Subcutaneous abdominal adipose tissue (tissue), 5 donors: ENCODE data around the gene ERC1.

Experiments used
- H3K27ac ChIP-seq: one replicate; pipeline ENCODE4 v1.7.0; 2013; ENCODE audit warnings: low read depth, mild to moderate bottlenecking, inconsistent platforms, low read length, moderate library complexity
- H3K27me3 ChIP-seq, 5 donors: one replicate each; pipeline ENCODE4 v1.7.0; 2013; ENCODE audit warnings: low read length in 5 of 5, inconsistent platforms in 1 of 5; ENCODE audit not compliant: control insufficient read depth in 5 of 5, insufficient read depth in 4 of 5
- H3K36me3 ChIP-seq, 5 donors: one replicate each; pipeline ENCODE4 v1.7.0; 2013; ENCODE audit warnings: low read length in 5 of 5; ENCODE audit not compliant: control insufficient read depth in 5 of 5, insufficient read depth in 5 of 5
- H3K4me1 ChIP-seq, 5 donors: one replicate each; pipeline ENCODE4 v1.7.0; 2013; ENCODE audit warnings: low read length in 5 of 5, mild to moderate bottlenecking in 3 of 5, moderate library complexity in 1 of 5; ENCODE audit not compliant: control insufficient read depth in 5 of 5, insufficient read depth in 5 of 5
- H3K4me3 ChIP-seq, 5 donors: one replicate each; pipeline ENCODE4 v1.7.0; 2013; ENCODE audit warnings: low read length in 5 of 5, low read depth in 1 of 5
- H3K9ac ChIP-seq, 5 donors: one replicate each; pipeline ENCODE4 v1.7.0; 2013; ENCODE audit warnings: low read length in 5 of 5, mild to moderate bottlenecking in 4 of 5, moderate library complexity in 3 of 5
- H3K9me3 ChIP-seq, 5 donors: one replicate each; pipeline ENCODE4 v1.7.0; 2013; ENCODE audit warnings: low read length in 5 of 5; ENCODE audit not compliant: control insufficient read depth in 5 of 5
- donor health status: healthy.
- donor health status: healthy.
- donor health status: healthy.
- donor health status: healthy.
- donor health status: healthy.

The ERC1 gene

DNA sequence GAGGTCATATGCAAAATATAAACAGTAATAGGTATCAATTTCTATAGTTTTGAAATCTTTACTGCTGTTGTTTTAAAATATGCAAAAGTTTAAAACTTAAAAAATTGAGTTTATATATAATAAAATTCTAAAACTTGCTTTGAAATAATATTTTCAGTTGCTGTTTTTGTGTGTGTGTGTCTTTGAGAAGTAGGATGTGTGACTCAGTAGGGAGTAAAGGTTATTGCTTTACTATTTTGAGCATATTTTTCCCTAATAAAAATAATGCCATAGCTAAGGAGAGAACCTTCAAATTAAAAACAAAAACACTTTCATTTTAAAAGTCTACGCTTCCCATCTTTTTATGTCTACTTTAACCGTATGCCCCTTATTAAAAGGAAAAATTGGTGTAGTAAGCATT, 365.3 kb downstream of the ERC1 start:
- H3K9me3 ChIP-seq = no peaks in the 10 kb centered on the region
- H3K9ac ChIP-seq = no peak overlapping the region
- H3K4me3 ChIP-seq = no peak overlapping the region

DNA sequence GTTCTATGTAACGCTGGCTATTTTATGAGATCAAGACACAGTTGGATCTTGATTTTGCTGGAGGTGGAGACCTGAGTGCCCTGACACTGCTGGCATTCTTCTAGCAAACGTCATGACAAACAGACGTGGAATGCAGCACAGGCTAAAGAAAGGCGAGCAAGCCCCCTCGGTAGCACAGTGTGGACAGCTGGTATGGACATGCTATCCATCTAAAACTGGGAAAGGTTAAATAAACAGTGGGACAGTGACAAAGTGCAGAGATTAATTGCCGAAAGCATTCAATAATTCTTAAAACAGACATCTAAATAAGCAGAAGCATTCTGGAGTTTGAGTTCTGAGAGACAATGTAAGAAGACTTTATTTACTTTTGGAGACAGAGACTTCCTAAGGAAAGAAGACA, 366.1 kb downstream of the ERC1 start:
- Histone ChIP-seq H3K9ac (no peak overlapping the region), H3K4me1 (peaks cover 0 to 13% (median 7%) of the 10 kb centered on the region in 5 donors), H3K27ac (no peak overlapping the region), H3K9me3 (no peaks in the 10 kb centered on the region), H3K4me3 (no peak overlapping the region), H3K27me3 (no peaks in the 10 kb centered on the region), H3K36me3 (no peaks in the 10 kb centered on the region)

More for the DNA sequence above, 365.3 kb downstream of the ERC1 start:
- H3K27ac ChIP-seq = no peak overlapping the region
- H3K36me3 ChIP-seq = no peaks in the 10 kb centered on the region
- H3K27me3 ChIP-seq = no peaks in the 10 kb centered on the region
- H3K4me1 ChIP-seq = peaks cover 0 to 13% (median 7%) of the 10 kb centered on the region in 5 donors

DNA sequence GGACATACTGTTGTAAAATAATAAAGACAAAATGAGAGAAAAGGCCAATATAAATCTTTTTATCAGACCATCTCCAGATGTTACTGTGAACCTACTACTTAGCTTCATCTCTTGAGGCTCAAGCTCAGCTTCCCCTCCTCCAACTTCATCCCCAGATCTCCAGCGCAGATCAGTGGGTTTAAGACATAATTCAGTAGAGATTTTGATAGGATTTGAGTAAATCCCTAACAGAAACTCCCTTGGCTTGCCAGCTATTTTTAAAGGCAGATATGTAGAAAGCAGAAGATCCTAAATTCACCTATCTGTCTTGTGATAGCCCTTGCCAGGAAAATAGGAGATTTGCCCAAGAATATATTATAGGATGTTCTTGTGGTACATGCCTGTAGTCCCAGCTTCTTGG, 366.7 kb downstream of the ERC1 start:
- Histone ChIP-seq H3K4me1 (peaks cover 0 to 13% (median 7%) of the 10 kb centered on the region in 5 donors), H3K9me3 (no peaks in the 10 kb centered on the region), H3K27me3 (no peaks in the 10 kb centered on the region), H3K4me3 (no peak overlapping the region), H3K27ac (no peak overlapping the region), H3K9ac (no peak overlapping the region), H3K36me3 (no peaks in the 10 kb centered on the region)

DNA sequence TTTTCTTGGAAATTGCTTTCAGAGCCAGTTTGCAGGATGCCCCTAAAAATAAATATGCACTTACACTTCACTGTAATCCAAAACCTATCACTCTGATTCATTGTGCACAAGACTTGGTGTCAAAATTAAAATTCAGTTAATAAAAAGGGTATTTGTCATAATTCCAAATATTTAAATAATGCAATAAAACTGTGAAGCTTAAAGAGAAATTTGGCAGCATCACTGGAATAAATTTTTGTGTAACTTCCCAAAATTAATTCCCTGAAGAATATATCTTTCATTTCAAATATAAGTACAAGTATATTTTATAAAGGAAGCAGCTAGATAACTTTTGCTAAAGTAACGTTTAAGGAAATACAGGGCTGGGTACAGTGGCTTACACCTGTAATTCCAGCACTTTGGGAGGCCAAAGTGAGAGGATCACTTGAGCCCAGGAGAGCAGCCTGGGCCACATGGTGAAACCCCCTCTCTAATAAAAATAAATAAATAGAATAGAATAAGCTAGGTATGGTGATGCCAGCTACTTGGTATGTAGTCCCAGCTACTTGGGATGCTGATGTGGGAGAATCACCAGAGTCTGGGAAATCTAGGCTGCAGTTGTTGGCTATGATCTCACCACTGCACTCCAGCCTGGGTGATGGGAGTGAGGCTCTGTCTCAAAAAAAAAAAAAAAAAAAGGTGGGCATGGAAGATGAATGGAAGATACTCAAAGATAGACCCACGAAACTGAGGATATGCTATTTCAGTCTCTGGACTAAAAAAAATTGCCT, 369.6 kb downstream of the ERC1 start:
- Histone ChIP-seq H3K27ac (no peak overlapping the region), H3K9me3 (no peaks in the 10 kb centered on the region), H3K4me3 (no peak overlapping the region), H3K4me1 (peaks cover 0 to 4% (median 2%) of the 10 kb centered on the region in 5 donors), H3K27me3 (no peaks in the 10 kb centered on the region), H3K36me3 (peaks cover 0 to 2% (median 0%) of the 10 kb centered on the region in 5 donors), H3K9ac (no peak overlapping the region)

DNA sequence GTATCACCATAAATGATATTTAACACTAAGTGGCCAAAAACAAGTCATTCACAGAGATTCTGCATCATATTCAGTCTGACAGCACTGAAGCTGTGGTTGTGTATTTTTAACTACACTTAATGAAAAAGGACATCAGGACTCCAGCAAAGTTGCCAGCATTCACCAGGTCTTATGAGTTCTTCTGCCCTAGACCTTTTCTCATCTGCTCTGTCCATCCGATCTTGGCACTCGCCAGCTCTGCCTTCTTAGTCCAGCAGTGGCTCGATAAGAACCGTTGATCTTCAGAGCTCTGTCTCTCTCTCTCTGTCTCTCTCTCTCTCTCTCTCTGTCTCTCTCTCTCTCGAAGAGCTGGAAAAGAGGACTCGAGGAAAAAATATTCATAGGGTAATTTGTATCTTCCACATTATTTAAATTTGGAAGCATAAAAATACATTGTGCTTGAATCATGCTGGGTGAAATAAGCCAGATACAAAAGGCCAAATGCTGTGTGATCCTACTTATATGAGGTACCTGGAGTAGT, 371.2 kb downstream of the ERC1 start:
- no peaks in the 10 kb centered on the region for H3K9me3 ChIP-seq
- no peak overlapping the region for H3K27ac ChIP-seq
- H3K4me3 ChIP-seq = no peak overlapping the region
- no peaks in the 10 kb centered on the region for H3K27me3 ChIP-seq
- peaks cover 0 to 2% (median 0%) of the 10 kb centered on the region in 5 donors for H3K36me3 ChIP-seq
- no peak overlapping the region for H3K9ac ChIP-seq
- H3K4me1 ChIP-seq = no peaks in the 10 kb centered on the region

DNA sequence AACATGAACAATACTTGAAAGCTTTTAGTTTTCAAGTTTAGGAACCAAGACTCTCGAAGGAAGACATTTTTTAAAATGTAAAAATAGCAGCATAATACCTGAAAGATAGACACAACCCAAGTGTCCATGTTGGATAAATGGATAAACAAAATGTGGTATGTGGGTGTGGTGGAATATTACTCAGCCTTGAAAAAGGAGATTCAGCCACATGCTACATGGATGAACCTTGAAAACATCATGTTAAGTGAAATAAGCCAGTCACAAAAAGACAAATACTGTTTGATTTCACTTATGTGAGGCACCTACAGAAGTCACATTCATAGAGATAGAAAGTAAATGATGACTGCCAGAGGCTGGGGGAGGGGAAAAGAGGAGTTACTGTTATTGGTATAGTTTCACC, 374.7 kb downstream of the ERC1 start:
- Histone ChIP-seq H3K36me3 (peaks cover 0 to 2% (median 0%) of the 10 kb centered on the region in 5 donors), H3K27me3 (no peaks in the 10 kb centered on the region), H3K9ac (no peak overlapping the region), H3K4me3 (no peak overlapping the region), H3K4me1 (peaks cover 0 to 17% (median 8%) of the 10 kb centered on the region in 5 donors), H3K9me3 (no peaks in the 10 kb centered on the region), H3K27ac (no peak overlapping the region)

DNA sequence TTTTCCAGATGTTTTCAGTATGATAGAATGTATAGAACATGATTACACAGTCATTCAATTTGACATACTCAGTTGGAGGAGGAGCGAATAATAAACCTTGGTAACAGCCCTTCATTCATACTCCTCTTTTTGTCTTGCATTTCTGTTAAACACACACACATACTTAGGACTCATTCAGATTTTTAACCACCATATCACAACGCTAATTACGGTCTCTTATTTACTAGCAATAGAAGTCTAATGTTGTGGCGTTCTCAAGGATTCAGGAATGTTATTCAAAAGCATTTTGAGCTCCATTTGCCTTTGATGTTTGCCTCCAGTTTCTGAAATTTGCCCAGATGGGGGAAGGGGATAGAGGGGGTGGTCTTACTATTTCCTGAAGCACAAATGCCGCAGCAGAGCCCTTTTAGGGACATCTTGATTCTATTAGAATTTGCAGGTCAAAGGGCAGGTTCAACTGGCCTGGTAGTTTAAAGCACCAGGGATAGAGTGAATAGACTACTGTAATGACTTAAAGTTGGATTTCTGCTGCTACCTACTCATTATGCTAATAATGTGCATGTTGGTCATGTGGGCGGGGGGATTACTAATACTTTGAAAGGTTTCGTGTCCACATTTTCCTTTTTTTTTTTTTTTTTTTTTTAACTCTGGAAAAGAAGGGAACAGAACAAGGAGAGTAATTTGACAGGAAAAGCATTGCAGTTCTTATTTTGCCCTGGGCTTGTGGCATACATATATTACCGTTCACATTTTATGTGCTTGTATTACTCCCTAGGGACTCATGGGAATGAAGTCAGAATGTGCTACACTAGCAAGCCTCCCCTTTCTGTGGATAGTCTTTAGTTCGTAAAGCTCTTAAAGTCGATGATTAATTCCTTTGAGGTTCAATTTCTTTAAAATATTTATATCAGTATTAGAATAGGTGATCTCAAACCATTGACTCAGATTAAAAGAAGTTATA, 376.6 kb downstream of the ERC1 start:
- Histone ChIP-seq H3K27ac (no peak overlapping the region), H3K4me3 (no peak overlapping the region), H3K36me3 (peaks cover 0 to 10% (median 0%) of the 10 kb centered on the region in 5 donors), H3K9ac (no peak overlapping the region), H3K4me1 (peaks cover 0 to 17% (median 8%) of the 10 kb centered on the region in 5 donors), H3K27me3 (no peaks in the 10 kb centered on the region), H3K9me3 (no peaks in the 10 kb centered on the region)

DNA sequence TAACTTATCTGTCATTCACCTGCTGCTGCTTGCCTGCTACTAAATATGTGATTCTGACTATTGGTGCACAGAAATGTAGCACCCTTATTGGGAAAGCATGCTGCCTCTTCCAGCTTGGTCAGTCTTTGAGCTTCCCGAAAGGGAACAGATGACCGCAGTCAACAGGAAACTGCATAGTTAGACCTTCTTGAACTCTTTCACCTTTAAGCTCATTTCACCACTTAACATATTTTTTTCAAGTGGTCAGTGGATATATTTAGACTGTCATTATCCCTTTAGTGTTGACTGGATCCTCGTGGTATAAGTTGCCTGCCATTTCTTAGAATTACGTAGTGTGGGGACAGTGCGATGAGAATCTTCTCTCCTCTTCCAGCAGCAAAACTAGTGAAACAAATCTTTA, 378.4 kb downstream of the ERC1 start:
- peaks cover 0 to 17% (median 8%) of the 10 kb centered on the region in 5 donors for H3K4me1 ChIP-seq
- no peak overlapping the region for H3K27ac ChIP-seq
- no peak overlapping the region for H3K4me3 ChIP-seq
- H3K9ac ChIP-seq = no peak overlapping the region
- H3K9me3 ChIP-seq = no peaks in the 10 kb centered on the region
- peaks cover 0 to 11% (median 0%) of the 10 kb centered on the region in 5 donors for H3K36me3 ChIP-seq
- no peaks in the 10 kb centered on the region for H3K27me3 ChIP-seq

DNA sequence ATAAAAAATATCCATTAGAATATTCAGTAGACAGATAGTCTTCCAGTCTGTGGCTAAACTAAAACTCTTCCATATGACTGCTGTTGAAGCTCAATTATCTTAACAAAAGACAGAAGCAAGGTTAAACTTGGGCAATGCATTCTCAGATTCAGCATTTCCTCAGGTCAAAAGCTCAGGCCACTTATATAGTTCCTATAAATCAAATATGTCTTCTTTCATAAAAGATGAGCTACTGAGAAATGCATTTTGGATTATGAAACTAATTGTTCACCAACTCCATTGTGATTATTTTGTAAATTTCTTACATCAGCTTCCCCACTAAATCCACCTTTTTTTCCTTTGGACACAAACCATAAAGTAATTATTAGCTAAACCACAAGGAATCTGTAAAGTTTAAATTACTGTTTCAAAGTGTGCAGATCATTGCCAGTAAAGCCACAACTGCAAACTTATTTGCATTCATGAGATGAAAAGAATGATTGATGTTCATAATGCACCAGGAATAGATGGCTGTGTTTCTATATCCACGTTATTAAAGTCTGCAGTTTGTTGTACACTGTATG, 379.0 kb downstream of the ERC1 start:
- H3K9me3 ChIP-seq = no peaks in the 10 kb centered on the region

More for the DNA sequence above, 379.0 kb downstream of the ERC1 start:
- Histone ChIP-seq H3K27me3 (no peaks in the 10 kb centered on the region), H3K4me3 (no peak overlapping the region), H3K4me1 (peaks cover 0 to 17% (median 8%) of the 10 kb centered on the region in 5 donors), H3K27ac (no peak overlapping the region), H3K36me3 (peaks cover 0 to 13% (median 2%) of the 10 kb centered on the region in 5 donors), H3K9ac (no peak overlapping the region)
